ENCODE results near the gene TNFAIP8L1.

DNA sequence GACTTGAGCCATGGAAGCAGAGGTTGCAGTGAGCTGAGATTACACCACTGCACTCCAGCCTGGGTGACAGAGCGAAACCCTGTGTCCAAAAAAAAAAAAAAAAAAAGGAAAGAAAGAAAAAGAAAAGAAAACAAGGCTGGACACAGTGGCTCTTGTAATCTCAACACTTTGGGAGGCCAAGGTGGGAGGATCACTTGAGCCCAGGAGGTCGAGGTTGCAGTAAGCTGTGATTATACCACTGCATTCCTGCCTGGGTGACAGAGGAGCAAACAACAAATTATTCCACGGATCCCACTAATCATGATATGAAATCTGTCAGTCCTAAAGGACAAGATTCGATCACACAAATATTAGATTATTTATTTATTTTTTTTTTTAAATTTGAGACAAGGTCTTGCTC, 33.9 kb downstream of the TNFAIP8L1 start:
- TF ChIP-seq, protein P1, sequence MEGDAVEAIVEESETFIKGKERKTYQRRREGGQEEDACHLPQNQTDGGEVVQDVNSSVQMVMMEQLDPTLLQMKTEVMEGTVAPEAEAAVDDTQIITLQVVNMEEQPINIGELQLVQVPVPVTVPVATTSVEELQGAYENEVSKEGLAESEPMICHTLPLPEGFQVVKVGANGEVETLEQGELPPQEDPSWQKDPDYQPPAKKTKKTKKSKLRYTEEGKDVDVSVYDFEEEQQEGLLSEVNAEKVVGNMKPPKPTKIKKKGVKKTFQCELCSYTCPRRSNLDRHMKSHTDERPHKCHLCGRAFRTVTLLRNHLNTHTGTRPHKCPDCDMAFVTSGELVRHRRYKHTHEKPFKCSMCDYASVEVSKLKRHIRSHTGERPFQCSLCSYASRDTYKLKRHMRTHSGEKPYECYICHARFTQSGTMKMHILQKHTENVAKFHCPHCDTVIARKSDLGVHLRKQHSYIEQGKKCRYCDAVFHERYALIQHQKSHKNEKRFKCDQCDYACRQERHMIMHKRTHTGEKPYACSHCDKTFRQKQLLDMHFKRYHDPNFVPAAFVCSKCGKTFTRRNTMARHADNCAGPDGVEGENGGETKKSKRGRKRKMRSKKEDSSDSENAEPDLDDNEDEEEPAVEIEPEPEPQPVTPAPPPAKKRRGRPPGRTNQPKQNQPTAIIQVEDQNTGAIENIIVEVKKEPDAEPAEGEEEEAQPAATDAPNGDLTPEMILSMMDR (IDR thresholded peaks at IDR 0.05; ENCODE audit: poor library complexity), result no peak
- no peak for TF ChIP-seq EZH2 (IDR thresholded peaks at IDR 0.05; ENCODE audit: borderline replicate concordance)
- no peak for TF ChIP-seq EZH2phosphoT487 (IDR thresholded peaks at IDR 0.05; ENCODE audit: low read depth, severe bottlenecking, unreplicated experiment)

All from hepatocyte (in vitro differentiated cells).